ENCODE measurements around the gene GYPC.

GYPC gene

GRCh38 chr2:126653761-126654160 lies 2.2 kb upstream of the GYPC start:
- H3K4me1 ChIP-seq, result no peaks in the 10 kb centered on the region
- no peak overlapping the region for H3K4me3 ChIP-seq (ENCODE audit: low read depth, low read length)
- TF ChIP-seq, protein P1, sequence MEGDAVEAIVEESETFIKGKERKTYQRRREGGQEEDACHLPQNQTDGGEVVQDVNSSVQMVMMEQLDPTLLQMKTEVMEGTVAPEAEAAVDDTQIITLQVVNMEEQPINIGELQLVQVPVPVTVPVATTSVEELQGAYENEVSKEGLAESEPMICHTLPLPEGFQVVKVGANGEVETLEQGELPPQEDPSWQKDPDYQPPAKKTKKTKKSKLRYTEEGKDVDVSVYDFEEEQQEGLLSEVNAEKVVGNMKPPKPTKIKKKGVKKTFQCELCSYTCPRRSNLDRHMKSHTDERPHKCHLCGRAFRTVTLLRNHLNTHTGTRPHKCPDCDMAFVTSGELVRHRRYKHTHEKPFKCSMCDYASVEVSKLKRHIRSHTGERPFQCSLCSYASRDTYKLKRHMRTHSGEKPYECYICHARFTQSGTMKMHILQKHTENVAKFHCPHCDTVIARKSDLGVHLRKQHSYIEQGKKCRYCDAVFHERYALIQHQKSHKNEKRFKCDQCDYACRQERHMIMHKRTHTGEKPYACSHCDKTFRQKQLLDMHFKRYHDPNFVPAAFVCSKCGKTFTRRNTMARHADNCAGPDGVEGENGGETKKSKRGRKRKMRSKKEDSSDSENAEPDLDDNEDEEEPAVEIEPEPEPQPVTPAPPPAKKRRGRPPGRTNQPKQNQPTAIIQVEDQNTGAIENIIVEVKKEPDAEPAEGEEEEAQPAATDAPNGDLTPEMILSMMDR (IDR thresholded peaks at IDR 0.05; ENCODE audit: low read depth, low read length), result no peak
- H3K9me3 ChIP-seq, result no peaks in the 10 kb centered on the region
- H3K27me3 ChIP-seq, result no peaks in the 10 kb centered on the region
- H3K36me3 ChIP-seq, result no peaks in the 10 kb centered on the region
- DNase-seq, result no peak

GRCh38 chr2:126655051-126655450 lies 907 bp upstream of the GYPC start:
- Histone ChIP-seq H3K9me3 (no peaks in the 10 kb centered on the region), H3K27me3 (no peaks in the 10 kb centered on the region), H3K4me3 (ENCODE audit: low read depth, low read length) (no peak overlapping the region), H3K36me3 (no peaks in the 10 kb centered on the region), H3K4me1 (no peaks in the 10 kb centered on the region)
- TF ChIP-seq, protein P1 (IDR thresholded peaks at IDR 0.05; ENCODE audit: low read depth, low read length), result no peak
- DNase-seq, result no peak

- H3K4me3 ChIP-seq (ENCODE audit: low read depth, low read length), result no peak overlapping the region
- no peaks in the 10 kb centered on the region for H3K4me1 ChIP-seq
- no peak for DNase-seq
Observed at GRCh38 chr2:126656431-126657147, 631 bp downstream of the GYPC start.

DNA sequence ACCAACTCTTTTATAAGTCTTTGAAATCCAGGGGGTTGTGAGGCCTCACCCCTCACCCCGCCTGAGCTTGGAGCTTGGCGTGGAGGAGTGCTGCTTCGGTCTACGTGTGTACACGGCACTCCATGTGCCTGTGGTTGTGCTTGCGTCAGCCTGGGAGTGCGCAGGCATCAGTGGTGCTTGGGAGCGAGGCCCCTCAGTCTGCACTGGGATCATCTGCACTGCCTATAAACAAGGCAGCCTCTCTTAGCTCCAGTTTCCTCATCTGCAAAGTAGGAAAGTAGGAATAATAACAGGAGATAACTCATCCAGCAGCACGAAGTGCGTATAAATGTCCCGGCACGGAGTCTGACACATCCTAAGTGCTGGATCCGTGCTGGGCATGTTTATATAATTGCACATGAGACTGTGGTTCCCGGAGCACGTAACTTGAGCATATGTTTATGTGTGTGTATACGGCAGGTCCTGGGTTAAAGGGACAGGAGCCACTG lies 1.2 kb downstream of the GYPC start:
- H3K9me3 ChIP-seq, result no peaks in the 10 kb centered on the region
- TF ChIP-seq, protein P1 (IDR thresholded peaks at IDR 0.05; ENCODE audit: low read depth, low read length), result no peak
- H3K4me3 ChIP-seq (ENCODE audit: low read depth, low read length), result no peak overlapping the region
- no peak for DNase-seq
- H3K27me3 ChIP-seq, result no peaks in the 10 kb centered on the region
- H3K4me1 ChIP-seq, result no peaks in the 10 kb centered on the region
- no peaks in the 10 kb centered on the region for H3K36me3 ChIP-seq

More at GRCh38 chr2:126656431-126657147, 631 bp downstream of the GYPC start:
- H3K27me3 ChIP-seq, result no peaks in the 10 kb centered on the region
- TF ChIP-seq, protein P1 (IDR thresholded peaks at IDR 0.05; ENCODE audit: low read depth, low read length), result no peak
- no peaks in the 10 kb centered on the region for H3K9me3 ChIP-seq
- no peaks in the 10 kb centered on the region for H3K36me3 ChIP-seq

GRCh38 chr2:126657636-126658318 lies 1.8 kb downstream of the GYPC start:
- no peaks in the 10 kb centered on the region for H3K36me3 ChIP-seq
- H3K27me3 ChIP-seq, result no peaks in the 10 kb centered on the region
- no peak for DNase-seq
- H3K4me1 ChIP-seq, result no peaks in the 10 kb centered on the region
- H3K9me3 ChIP-seq, result no peaks in the 10 kb centered on the region
- no peak overlapping the region for H3K4me3 ChIP-seq (ENCODE audit: low read depth, low read length)
- TF ChIP-seq, protein P1 (IDR thresholded peaks at IDR 0.05; ENCODE audit: low read depth, low read length), result no peak

Data from BE2C (cell line).